Activated T-cell treated with anti-CD3 and anti-CD28 coated beads, Interleukin-2, amount 50 U/mL, for 1 hour (primary cell): ENCODE data around the gene MTCL1.

Experiments
- DNase-seq: peaks from one replicate; pipeline ENCODE4 v3.0.0-alpha.2; 2020

MTCL1 gene

DNA sequence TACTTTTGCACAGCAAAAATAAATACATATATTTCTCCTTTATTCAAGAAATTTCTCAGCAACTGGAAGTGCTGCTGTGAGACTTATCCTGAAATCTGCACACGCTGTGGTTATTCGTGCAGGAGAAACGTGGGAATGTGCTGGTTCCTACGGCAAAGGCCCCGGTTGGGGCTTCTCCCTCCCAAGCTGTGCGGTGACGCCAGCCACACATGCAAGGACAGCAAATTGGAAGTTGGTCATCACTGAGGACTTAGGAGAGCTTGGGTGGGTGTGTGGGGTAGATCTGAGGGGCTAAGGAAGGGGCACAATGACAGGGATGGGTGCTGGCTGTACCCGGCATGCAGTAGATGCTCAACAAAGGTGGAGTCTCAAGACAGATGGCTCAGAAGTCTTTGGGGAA lies 16.5 kb upstream of the MTCL1 start:
- DNase-seq: no peak

GRCh38 chr18:8689517-8689916 lies 15.8 kb upstream of the MTCL1 start:
- no peak for DNase-seq

GRCh38 chr18:8694891-8695290 lies 10.5 kb upstream of the MTCL1 start:
- DNase-seq: no peak

DNA sequence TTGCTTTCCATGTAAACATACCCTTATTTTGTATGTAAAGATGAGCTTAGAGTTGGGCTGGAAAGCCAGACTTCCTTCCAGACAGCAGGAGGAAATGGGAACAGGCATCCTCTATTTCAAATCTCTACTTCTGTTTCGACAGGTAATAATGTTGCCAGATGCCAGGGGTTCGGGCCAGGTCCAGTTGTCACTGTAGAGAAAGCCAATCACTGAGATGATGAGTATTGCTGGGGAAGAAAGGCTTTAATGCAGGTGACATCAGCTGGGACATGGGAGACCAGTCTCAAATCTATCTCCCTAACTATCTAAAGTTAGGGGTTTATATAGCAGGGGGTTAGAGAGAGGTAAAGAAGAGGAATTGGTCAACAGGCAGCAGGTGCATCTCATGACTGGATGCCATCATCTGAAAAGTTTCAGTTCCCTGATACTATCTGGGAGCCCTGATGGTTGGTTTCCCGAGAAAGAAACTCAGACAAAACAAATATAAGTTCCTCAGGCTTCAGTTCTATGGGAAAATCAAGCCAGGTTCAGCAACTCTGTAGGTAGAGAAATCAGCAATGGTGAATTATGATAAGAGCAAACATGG lies 9.3 kb upstream of the MTCL1 start:
- no peak for DNase-seq

- peak; percentile 80 for DNase-seq
These were observed 8.6 kb upstream of the MTCL1 start for GRCh38 chr18:8696749-8697211.

GRCh38 chr18:8699126-8699525 lies 6.2 kb upstream of the MTCL1 start:
- no peak for DNase-seq

- DNase-seq: no peak
These were observed 5.4 kb upstream of the MTCL1 start for GRCh38 chr18:8699948-8700347.

DNA sequence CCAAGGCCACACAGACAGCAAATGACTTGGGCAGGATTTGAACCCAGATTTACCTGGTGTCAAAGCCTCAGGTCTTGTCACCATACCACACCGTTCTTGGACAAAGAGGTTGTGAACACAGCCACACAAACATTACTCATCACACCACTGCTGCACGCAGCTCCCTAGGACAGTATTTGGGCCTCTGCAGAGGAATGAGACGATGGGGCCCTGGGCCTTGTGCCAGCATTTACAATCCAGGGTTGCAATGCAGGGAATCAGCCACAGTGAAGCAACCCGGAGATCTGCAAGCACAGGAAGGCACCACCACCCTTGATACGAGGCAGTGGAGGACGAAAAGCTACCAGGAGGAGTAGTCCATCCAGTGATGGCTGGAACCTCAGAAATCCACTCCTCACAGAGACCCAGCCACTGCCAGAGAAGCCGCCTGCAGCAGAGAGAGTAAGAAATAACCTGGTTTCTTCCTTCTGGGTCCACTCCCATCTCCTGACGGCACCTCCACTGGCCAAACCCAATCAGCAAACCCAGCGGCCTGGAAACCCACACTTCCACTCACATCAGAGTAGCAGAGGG lies 3.7 kb upstream of the MTCL1 start:
- no peak for DNase-seq

- DNase-seq: no peak
These were observed 2.7 kb upstream of the MTCL1 start for GRCh38 chr18:8702668-8703067.

DNA sequence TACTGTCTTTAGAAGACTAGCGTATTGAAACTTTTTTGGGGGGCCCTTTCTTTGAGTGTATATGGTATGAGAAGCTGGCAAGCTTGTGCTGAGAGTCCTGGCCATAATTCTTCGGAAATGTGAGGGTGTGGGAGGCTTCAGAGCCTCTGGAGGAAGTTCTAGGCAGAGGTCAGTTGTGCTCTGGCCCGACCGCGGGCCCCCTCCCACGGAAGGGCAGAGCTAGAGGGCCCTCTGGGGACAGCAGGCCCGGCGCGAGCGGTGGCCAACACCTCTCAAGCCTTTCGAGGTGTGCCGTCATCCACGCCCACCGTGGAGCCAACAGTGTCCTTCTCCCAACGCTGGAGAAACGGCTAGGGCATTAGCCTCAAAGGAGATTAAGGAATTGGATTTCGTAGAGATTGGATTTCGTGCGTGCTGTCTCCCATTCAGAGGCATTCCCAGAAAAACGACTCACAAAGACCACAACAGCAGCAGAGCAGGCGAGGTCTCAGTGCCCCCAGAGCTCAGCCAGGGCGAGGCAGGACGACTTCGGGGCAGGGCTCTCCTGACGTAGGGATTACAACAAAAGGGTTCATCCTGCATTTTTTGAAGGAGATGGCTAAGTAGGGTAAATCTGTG lies 2.2 kb upstream of the MTCL1 start:
- no peak for DNase-seq

DNA sequence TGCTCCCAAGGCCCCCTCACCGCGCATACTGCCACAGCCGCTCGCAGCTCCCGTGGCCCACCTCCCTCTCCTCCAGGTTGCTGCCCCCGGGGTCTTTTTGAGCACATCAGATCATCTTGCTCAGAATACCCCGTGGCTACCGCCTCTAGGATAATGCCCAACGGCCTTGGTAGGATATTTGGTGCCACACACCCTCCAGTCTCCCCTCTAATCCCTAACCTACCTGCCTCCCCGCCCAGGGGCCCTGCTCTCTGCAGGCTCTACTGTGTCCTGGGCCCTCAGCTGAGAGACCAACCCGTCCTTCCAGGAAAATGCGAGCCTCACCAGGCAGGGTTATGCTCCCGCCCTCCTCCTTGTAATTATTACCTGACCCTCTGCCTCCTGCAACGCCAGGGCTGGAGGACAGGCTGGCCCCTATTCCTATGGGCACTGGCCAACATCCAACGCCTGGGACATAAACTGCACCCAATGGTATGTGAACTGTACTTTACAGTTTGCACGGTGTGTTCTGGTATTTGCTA lies 1.5 kb upstream of the MTCL1 start:
- peak; percentile 22 for DNase-seq

DNA sequence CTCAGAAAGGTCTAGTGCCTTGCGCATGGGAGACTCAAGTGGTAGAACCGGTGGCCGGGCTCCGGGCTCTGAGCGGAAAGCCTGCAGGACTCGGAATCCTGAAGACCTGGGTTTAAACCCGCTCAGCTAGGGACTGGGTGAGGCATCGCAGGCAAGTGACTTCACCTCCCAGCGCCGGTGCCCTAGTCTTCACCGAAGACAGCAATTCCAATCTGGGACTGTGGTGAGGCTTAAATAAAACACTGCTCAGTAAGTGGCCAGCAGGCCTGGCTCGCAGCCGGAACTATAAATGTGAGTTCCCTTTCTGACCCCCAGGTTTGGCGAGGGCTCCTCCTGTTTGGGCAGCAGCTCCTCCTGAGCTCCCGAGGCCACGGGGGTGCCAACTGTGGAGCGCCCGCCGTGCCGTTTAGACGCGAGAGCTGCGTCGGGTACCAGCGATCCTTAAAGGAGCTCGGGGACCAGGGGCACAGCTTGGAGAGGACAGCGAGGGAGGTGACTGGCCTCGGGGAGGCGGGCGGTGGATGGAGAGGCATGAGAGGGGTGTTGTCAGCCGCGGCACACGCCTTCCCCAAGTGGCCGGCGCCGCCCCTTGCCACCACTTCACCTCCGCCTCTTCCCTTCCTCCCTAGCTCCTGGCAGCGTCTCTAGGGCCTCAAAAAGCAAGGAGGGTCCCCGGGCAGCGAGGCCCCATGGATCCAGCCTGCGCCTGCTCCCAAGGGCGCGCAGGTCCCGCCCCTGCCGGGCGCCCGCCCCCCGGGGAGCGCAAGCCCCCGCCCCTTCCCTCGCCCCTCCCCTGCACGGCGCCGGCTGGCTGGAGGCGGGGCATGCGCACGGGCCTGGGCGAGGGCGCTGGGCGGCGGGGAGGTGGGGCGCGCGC lies 757 bp upstream of the MTCL1 start:
- DNase-seq: peak; percentile 89

DNA sequence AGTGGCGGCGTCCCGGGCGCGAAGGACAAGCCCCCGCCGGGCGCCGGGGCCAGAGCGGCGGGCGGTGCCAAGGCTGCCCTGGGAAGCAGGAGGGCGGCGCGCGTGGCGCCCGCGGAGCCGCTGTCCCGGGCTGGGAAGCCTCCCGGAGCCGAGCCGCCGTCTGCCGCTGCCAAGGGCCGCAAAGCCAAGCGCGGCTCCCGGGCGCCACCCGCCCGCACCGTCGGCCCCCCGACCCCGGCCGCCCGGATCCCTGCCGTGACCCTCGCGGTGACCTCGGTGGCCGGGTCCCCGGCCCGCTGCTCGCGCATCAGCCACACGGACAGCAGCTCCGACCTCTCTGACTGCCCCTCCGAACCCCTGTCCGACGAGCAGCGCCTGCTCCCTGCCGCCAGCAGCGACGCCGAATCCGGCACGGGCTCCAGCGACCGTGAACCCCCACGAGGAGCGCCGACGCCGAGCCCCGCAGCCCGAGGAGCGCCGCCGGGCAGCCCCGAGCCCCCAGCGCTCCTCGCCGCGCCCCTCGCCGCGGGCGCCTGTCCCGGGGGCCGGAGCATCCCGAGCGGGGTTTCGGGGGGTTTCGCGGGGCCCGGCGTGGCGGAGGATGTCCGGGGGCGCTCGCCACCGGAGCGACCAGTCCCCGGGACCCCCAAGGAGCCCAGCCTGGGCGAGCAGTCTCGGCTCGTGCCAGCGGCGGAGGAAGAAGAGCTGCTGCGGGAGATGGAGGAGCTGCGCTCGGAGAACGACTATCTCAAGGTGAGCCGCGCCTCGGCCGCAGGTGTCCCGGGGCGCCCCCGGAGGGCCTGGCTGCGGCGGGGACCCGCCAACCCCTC lies 820 bp downstream of the MTCL1 start:
- DNase-seq: peak; percentile 54

GRCh38 chr18:8706791-8707555 lies 1.6 kb downstream of the MTCL1 start:
- peak; percentile 38 for DNase-seq

- DNase-seq: no peak
These were observed 2.4 kb downstream of the MTCL1 start for GRCh38 chr18:8707556-8708300.

DNA sequence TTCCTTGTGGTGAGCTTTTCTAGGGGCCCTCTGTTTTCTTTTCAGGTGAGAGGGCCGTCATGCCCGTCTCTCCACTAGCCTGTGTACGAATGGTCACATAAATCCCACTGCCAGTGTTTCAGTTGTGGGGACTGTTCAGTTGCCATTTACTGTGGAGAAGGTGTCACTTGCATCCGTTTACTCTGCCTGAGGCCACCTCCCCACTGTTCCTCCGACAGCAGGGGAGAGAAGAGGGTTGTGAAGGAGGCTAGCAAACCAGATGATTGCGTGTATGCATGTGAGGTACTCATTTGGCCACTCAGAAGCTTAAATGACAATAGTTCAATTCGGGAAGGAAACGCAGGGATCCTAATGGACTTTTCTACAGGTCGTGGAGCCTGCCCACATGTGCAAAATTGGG lies 3.3 kb downstream of the MTCL1 start:
- DNase-seq: no peak

DNA sequence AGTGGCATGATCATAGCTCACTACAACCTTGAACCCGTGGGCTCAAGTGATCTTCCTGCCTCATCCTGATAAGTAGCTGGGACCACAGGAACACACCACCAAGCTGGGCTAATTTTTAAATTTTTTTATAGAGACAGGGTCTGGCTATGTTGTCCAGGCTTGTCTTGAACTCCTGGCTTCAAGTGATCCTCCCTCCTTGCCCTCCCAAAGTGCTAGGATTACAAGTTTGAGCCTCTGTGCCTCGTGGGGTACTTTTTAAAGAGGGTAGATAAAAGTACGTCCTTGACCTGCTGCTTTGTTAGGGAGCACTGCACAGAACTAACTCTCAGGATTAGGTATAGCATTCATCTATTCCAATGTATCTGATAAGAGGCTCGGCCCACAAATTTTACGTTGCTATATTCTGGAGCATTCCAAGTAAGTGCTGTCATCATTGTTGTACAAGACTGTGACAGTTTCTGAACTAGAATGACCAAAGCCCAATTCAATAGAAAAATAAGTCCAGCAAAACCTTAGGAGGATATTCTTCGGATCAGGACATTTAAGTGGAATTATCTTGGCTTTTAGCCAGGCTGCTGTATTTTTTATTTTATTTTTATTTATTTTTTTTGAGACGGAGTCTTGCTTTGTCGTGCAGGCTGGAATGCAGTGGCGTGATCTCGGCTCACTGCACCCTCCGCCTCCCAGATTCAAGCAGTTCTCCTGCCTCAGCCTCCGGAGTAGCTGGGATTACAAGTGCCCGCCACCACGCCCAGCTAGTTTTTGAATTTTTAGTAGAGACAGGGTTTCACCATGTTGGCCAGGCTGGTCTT lies 4.1 kb downstream of the MTCL1 start:
- no peak for DNase-seq

GRCh38 chr18:8711736-8712135 lies 6.4 kb downstream of the MTCL1 start:
- DNase-seq: no peak

GRCh38 chr18:8713691-8714090 lies 8.3 kb downstream of the MTCL1 start:
- DNase-seq: no peak

DNA sequence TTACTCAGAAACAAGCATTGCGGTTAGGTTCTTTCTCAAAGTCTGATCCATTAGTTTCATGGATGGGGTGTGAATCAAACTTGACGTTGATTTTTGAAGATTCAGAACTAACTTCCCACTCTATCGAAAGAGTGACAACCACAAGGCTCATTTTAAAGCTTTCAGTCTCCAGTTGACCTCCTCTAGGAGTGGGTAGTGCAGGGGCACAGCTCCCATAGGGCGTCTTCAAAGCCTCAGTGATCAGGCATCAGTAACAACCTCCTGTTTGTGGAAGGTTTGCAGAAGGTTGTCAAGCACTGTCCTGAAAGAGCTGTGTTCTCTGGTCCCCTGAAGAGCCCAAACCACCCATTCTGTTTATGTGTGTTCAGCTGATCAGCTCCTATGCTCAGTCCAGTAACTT lies 10.2 kb downstream of the MTCL1 start:
- no peak for DNase-seq
